Epithelial cell of esophagus (primary cell): ENCODE data around the gene ASPSCR1.

Source experiments
- DNase-seq: peaks from one replicate; pipeline ENCODE4 v3.0.0; 2010; ENCODE audit warnings: low read depth
- H3K4me3 ChIP-seq: 2 replicates; pipeline ENCODE4 v1.5.1; 2011; ENCODE audit warnings: mild to moderate bottlenecking, low read length, control low read depth
- CTCF ChIP-seq: IDR thresholded peaks from 2 replicates; pipeline ENCODE4 v1.5.1; 2011; ENCODE audit warnings: low read depth, mild to moderate bottlenecking, low read length, control low read depth, inconsistent platforms; ENCODE audit not compliant: insufficient read depth; ENCODE audit errors: missing control alignments

The ASPSCR1 gene

GRCh38 chr17:82021900-82022309 is 44.5 kb downstream of the ASPSCR1 start:
- no peak for TF ChIP-seq CTCF
- DNase-seq, result no peak
- H3K4me3 ChIP-seq, result peak overlapping the region; percentile 64

GRCh38 chr17:82022310-82022980 is 45.0 kb downstream of the ASPSCR1 start, which contains the start of gene CENPX:
Gene CENPX, minus strand, starts transcription at chr17:82022878. Its CDS starts 17 bp downstream, at chr17:82022861.
- no peak for TF ChIP-seq CTCF
- no peak for DNase-seq
- H3K4me3 ChIP-seq, result peak within 1 kb of the TSS; percentile 64

GRCh38 chr17:82022981-82023446 is 45.6 kb downstream of the ASPSCR1 start, which contains the start of gene LRRC45:
Gene LRRC45, plus strand, starts transcription at chr17:82023305. Its CDS starts 339 bp downstream, at chr17:82023644.
- H3K4me3 ChIP-seq, result peak within 1 kb of the TSS; percentile 64
- DNase-seq, result peak; percentile 100
- no peak for TF ChIP-seq CTCF

- TF ChIP-seq CTCF, result no peak
- H3K4me3 ChIP-seq, result peak overlapping the region; percentile 64
- no peak for DNase-seq
These were observed 46.2 kb downstream of the ASPSCR1 start for GRCh38 chr17:82023447-82024241.

GRCh38 chr17:82024859-82025258 is 47.4 kb downstream of the ASPSCR1 start:
- no peak for DNase-seq
- TF ChIP-seq CTCF, result no peak
- H3K4me3 ChIP-seq, result no peak overlapping the region

GRCh38 chr17:82025401-82026107 is 48.1 kb downstream of the ASPSCR1 start:
- no peak for DNase-seq
- H3K4me3 ChIP-seq, result no peak overlapping the region
- no peak for TF ChIP-seq CTCF
